Stimulated activated CD8-positive, alpha-beta memory T cell treated with anti-CD3 and anti-CD28 coated beads, Interleukin-4, amount 100 ng/mL, for 4 hours (primary cell): ENCODE measurements around the gene CCER1.

Experiments used
- DNase-seq, 2 donors: peaks; one replicate each; pipeline ENCODE4 v3.0.0-alpha.2; 2020; ENCODE audit warnings: low read depth in 2 of 2, low spot score in 1 of 2

The CCER1 gene

GRCh38 chr12:90921536-90921935 lies 33.4 kb downstream of the CCER1 start:
- no peak for DNase-seq

GRCh38 chr12:90920222-90920621 lies 34.8 kb downstream of the CCER1 start:
- no peak for DNase-seq

GRCh38 chr12:90917431-90917830 lies 37.5 kb downstream of the CCER1 start:
- DNase-seq: no peak

GRCh38 chr12:90916516-90916915 lies 38.5 kb downstream of the CCER1 start:
- no peak for DNase-seq

GRCh38 chr12:90915353-90915752 lies 39.6 kb downstream of the CCER1 start:
- DNase-seq: no peak

- no peak for DNase-seq
These were observed 44.0 kb downstream of the CCER1 start for GRCh38 chr12:90910958-90911357.

- DNase-seq: no peak
These were observed 45.8 kb downstream of the CCER1 start for GRCh38 chr12:90909069-90909770.

- no peak for DNase-seq
These were observed 46.5 kb downstream of the CCER1 start for GRCh38 chr12:90908465-90908864.

GRCh38 chr12:90905691-90906370 lies 49.1 kb downstream of the CCER1 start:
- DNase-seq: no peak

GRCh38 chr12:90902596-90902995 lies 52.4 kb downstream of the CCER1 start:
- DNase-seq: no peak
